GM12892 (cell line): Measurements from ENCODE around the gene HIVEP2.

ENCODE experiments used
- POLR2A ChIP-seq: IDR thresholded peaks from 2 replicates; pipeline ENCODE4 v1.6.1; 2011; ENCODE audit warnings: low read depth, low read length, control low read depth
- POLR2AphosphoS5 ChIP-seq: IDR thresholded peaks from 2 replicates; pipeline ENCODE4 v1.6.1; 2011; ENCODE audit warnings: low read depth, low read length, control low read depth
- TAF1 ChIP-seq: IDR thresholded peaks from 2 replicates; pipeline ENCODE4 v1.6.1; 2011; ENCODE audit warnings: low read depth, mild to moderate bottlenecking, control low read depth, low read length, borderline replicate concordance

GRCh38 chr6:142737368-142738034 lies 207.5 kb downstream of the HIVEP2 start:
- TF ChIP-seq POLR2A (no peak), POLR2AphosphoS5 (no peak), TAF1 (no peak)
